Glutamatergic neuron (in vitro differentiated cells): ENCODE measurements around the gene APPL1. TPM values are rescaled to one million over a fixed set of nuclear protein-coding genes. Genes with fewer than 3 reads are reported as not detected.

Experiments used
- DNase-seq: peaks from one replicate; pipeline ENCODE4 v3.0.0; 2022
- H3K27ac Mint-ChIP-seq: one replicate; pipeline ENCODE4 v1.8.0; 2020; ENCODE audit warnings: mild to moderate bottlenecking, mixed read lengths, inconsistent platforms; ENCODE audit not compliant: unreplicated experiment
- H3K27me3 Mint-ChIP-seq: one replicate; pipeline ENCODE4 v1.8.0; 2020; ENCODE audit warnings: mild to moderate bottlenecking, moderate library complexity, mixed read lengths, inconsistent platforms; ENCODE audit not compliant: unreplicated experiment
- H3K36me3 Mint-ChIP-seq: one replicate; pipeline ENCODE4 v1.8.0; 2020; ENCODE audit warnings: mild to moderate bottlenecking, mixed read lengths, inconsistent platforms; ENCODE audit not compliant: unreplicated experiment
- H3K4me1 Mint-ChIP-seq: one replicate; pipeline ENCODE4 v1.8.0; 2020; ENCODE audit warnings: mild to moderate bottlenecking, low read depth, mixed read lengths, inconsistent platforms; ENCODE audit not compliant: unreplicated experiment
- H3K4me3 Mint-ChIP-seq: one replicate; pipeline ENCODE4 v1.8.0; 2020; ENCODE audit warnings: mild to moderate bottlenecking, mixed read lengths, inconsistent platforms; ENCODE audit not compliant: unreplicated experiment
- H3K9me3 Mint-ChIP-seq: one replicate; pipeline ENCODE4 v1.8.0; 2020; ENCODE audit warnings: mild to moderate bottlenecking, moderate library complexity, mixed read lengths, inconsistent platforms; ENCODE audit not compliant: unreplicated experiment
- CTCF ChIP-seq: fragments of 200-600 bp; sonication (generic); IDR thresholded peaks from one replicate; pipeline ENCODE4 v1.5.0; 2021; ENCODE audit not compliant: partially characterized antibody, unreplicated experiment
- long read RNA-seq: library from polyadenylated mRNA; unstranded; transcript quantifications from one replicate; pipeline ENCODE4 v2.0.0, GENCODE V29; 2020; ENCODE audit not compliant: unreplicated experiment
- total RNA-seq: library from RNA; stranded (reverse); fragmentation: NEBNext Ultra II Directional; extraction: Animal tissue kit (Norgen Biotek cat#: 25700); gene quantifications from one replicate; pipeline ENCODE4 v1.2.1, GENCODE V29; 2021; ENCODE audit not compliant: unreplicated experiment

Gene APPL1
- 23.0 TPM for total RNA-seq
- long read RNA-seq, partial matches to known transcripts = 3 of 8 reads
- long read RNA-seq, other reads (novel, unspliced or antisense) = 4 of 8 reads

GRCh38 chr3:57227204-57227929 lies at the start of gene APPL1:
APPL1 (plus strand) TSS chr3:57227729; CDS start chr3:57227884, 155 bp downstream.
- peaks cover 7% of the 10 kb centered on the region for H3K9me3 Mint-ChIP-seq
- peak within 1 kb of the TSS; percentile 93 for H3K4me3 Mint-ChIP-seq
- no peak for TF ChIP-seq CTCF
- H3K27me3 Mint-ChIP-seq = no peaks in the 10 kb centered on the region
- peak within 1 kb of the TSS; percentile 78 for H3K27ac Mint-ChIP-seq
- no peaks in the 10 kb centered on the region for H3K36me3 Mint-ChIP-seq
- DNase-seq = peak; percentile 98
- H3K4me1 Mint-ChIP-seq = peaks cover 2% of the 10 kb centered on the region

- H3K9me3 Mint-ChIP-seq = no peaks in the 10 kb centered on the region
- DNase-seq = no peak
- H3K4me1 Mint-ChIP-seq = no peaks in the 10 kb centered on the region
- no peak for TF ChIP-seq CTCF
- H3K27ac Mint-ChIP-seq = no peak overlapping the region
- no peak overlapping the region for H3K4me3 Mint-ChIP-seq
- peaks cover 1% of the 10 kb centered on the region for H3K27me3 Mint-ChIP-seq
- no peaks in the 10 kb centered on the region for H3K36me3 Mint-ChIP-seq
Measured at GRCh38 chr3:57179580-57180410, 47.7 kb upstream of the APPL1 start.

- no peak for DNase-seq
- H3K27me3 Mint-ChIP-seq = peaks cover 1% of the 10 kb centered on the region
- no peak for TF ChIP-seq CTCF
- H3K4me3 Mint-ChIP-seq = no peak overlapping the region
- no peaks in the 10 kb centered on the region for H3K9me3 Mint-ChIP-seq
- no peak overlapping the region for H3K27ac Mint-ChIP-seq
- H3K4me1 Mint-ChIP-seq = no peaks in the 10 kb centered on the region
- H3K36me3 Mint-ChIP-seq = no peaks in the 10 kb centered on the region
Measured at GRCh38 chr3:57184526-57184925, 43.0 kb upstream of the APPL1 start.

GRCh38 chr3:57192028-57192427 lies 35.5 kb upstream of the APPL1 start:
- Mint-ChIP-seq H3K4me3 (no peak overlapping the region), H3K36me3 (no peaks in the 10 kb centered on the region), H3K4me1 (no peaks in the 10 kb centered on the region), H3K27ac (no peak overlapping the region), H3K27me3 (no peaks in the 10 kb centered on the region), H3K9me3 (no peaks in the 10 kb centered on the region)
- DNase-seq = no peak
- TF ChIP-seq CTCF = no peak

- no peaks in the 10 kb centered on the region for H3K9me3 Mint-ChIP-seq
- no peak overlapping the region for H3K27ac Mint-ChIP-seq
- H3K36me3 Mint-ChIP-seq = no peaks in the 10 kb centered on the region
- H3K4me1 Mint-ChIP-seq = no peaks in the 10 kb centered on the region
- H3K27me3 Mint-ChIP-seq = no peaks in the 10 kb centered on the region
- no peak for DNase-seq
- no peak overlapping the region for H3K4me3 Mint-ChIP-seq
- no peak for TF ChIP-seq CTCF
Measured at GRCh38 chr3:57194641-57195040, 32.9 kb upstream of the APPL1 start.
